Measurements from ENCODE around the gene KCNJ4. TPM values are rescaled to one million over a fixed set of nuclear protein-coding genes. Genes with fewer than 3 reads are reported as not detected.

KCNJ4 gene
- total RNA-seq, 4 donors from 2014 or later = 0.28 to 0.84 TPM; not detected in 2

GRCh38 chr22:38452373-38453065 is 2.5 kb downstream of the KCNJ4 start:
- DNase-seq (ENCODE audit: low spot score) (no peak), ATAC-seq (ENCODE audit: low FRiP score) (no peak)
- TF ChIP-seq CTCF (IDR thresholded peaks at IDR 0.05) = no peak

- TF ChIP-seq CTCF (IDR thresholded peaks at IDR 0.05) = no peak
- ATAC-seq (ENCODE audit: low FRiP score) (no peak), DNase-seq (ENCODE audit: low spot score) (no peak)
Measured at GRCh38 chr22:38451864-38452263, 3.1 kb downstream of the KCNJ4 start.

- no peak for TF ChIP-seq CTCF (IDR thresholded peaks at IDR 0.05)
- DNase-seq (ENCODE audit: low spot score) = no peak
- no peak for ATAC-seq (ENCODE audit: low FRiP score)
Measured at GRCh38 chr22:38451404-38451803, 3.6 kb downstream of the KCNJ4 start.

GRCh38 chr22:38450234-38450797 is 4.7 kb downstream of the KCNJ4 start:
- TF ChIP-seq CTCF (IDR thresholded peaks at IDR 0.05) = no peak
- DNase-seq (ENCODE audit: low spot score) (no peak), ATAC-seq (ENCODE audit: low FRiP score) (no peak)

- no peak for DNase-seq (ENCODE audit: low spot score)
- ATAC-seq (ENCODE audit: low FRiP score) = no peak
- TF ChIP-seq CTCF (IDR thresholded peaks at IDR 0.05) = no peak
Measured at GRCh38 chr22:38449776-38450175, 5.2 kb downstream of the KCNJ4 start.

GRCh38 chr22:38448945-38449745 is 5.9 kb downstream of the KCNJ4 start:
- no peak for ATAC-seq (ENCODE audit: low FRiP score)
- no peak for TF ChIP-seq CTCF (IDR thresholded peaks at IDR 0.05)

More at GRCh38 chr22:38448945-38449745, 5.9 kb downstream of the KCNJ4 start:
- DNase-seq (ENCODE audit: low spot score) = no peak
